Stimulated activated CD4-positive, alpha-beta T cell treated with anti-CD3 and anti-CD28 coated beads, Interleukin-1b, Interleukin-23, amount 100 ng/mL, for 1 hour (primary cell): ENCODE data around the gene GCFC2.
"Not testable (repeated sequence)": the region's sequence is repeated elsewhere in the genome, so short reads cannot be mapped to it uniquely, and the experiment has no call there.

ENCODE experiments used
- DNase-seq, 2 donors: peaks; one replicate each; pipeline ENCODE4 v3.0.0-alpha.2; 2020; ENCODE audit warnings: low read depth in 2 of 2

The GCFC2 gene

GRCh38 chr2:75680402-75680801 lies 30.3 kb downstream of the GCFC2 start:
- DNase-seq = no peak

- no peak for DNase-seq
These were observed 31.2 kb downstream of the GCFC2 start for GRCh38 chr2:75679556-75679955.

GRCh38 chr2:75676464-75676863 lies 34.3 kb downstream of the GCFC2 start:
- no peak for DNase-seq

GRCh38 chr2:75675908-75676307 lies 34.8 kb downstream of the GCFC2 start:
- DNase-seq = no peak

- DNase-seq = not testable (repeated sequence)
These were observed 35.3 kb downstream of the GCFC2 start for GRCh38 chr2:75675423-75675822.

GRCh38 chr2:75667884-75668283 lies 42.8 kb downstream of the GCFC2 start:
- no peak for DNase-seq

GRCh38 chr2:75666911-75667310 lies 43.8 kb downstream of the GCFC2 start:
- no peak for DNase-seq

- DNase-seq = no peak
These were observed 52.9 kb downstream of the GCFC2 start for GRCh38 chr2:75657798-75658197.

GRCh38 chr2:75656563-75656962 lies 54.2 kb downstream of the GCFC2 start:
- DNase-seq = no peak

GRCh38 chr2:75655861-75656260 lies 54.9 kb downstream of the GCFC2 start:
- DNase-seq = no peak

GRCh38 chr2:75654012-75654411 lies 56.7 kb downstream of the GCFC2 start:
- no peak for DNase-seq

GRCh38 chr2:75647771-75648170 lies 62.9 kb downstream of the GCFC2 start:
- no peak for DNase-seq

- DNase-seq = peak; percentile 33 to 47
These were observed 63.9 kb downstream of the GCFC2 start, which contains the start of gene MRPL19 for GRCh38 chr2:75646583-75647425. MRPL19 (plus strand) TSS chr2:75646783; CDS start chr2:75646808, 25 bp downstream.

- DNase-seq = no peak
These were observed 64.6 kb downstream of the GCFC2 start for GRCh38 chr2:75646090-75646582.

GRCh38 chr2:75645643-75646042 lies 65.1 kb downstream of the GCFC2 start:
- no peak for DNase-seq

GRCh38 chr2:75643980-75644379 lies 66.7 kb downstream of the GCFC2 start:
- no peak for DNase-seq

- no peak for DNase-seq
These were observed 69.1 kb downstream of the GCFC2 start for GRCh38 chr2:75641587-75641986.

- DNase-seq = peak in 1 of 2 donors; percentile 27
These were observed 70.0 kb downstream of the GCFC2 start for GRCh38 chr2:75640621-75641121.

- DNase-seq = no peak
These were observed 73.1 kb downstream of the GCFC2 start for GRCh38 chr2:75637568-75637967.

GRCh38 chr2:75634945-75635344 lies 75.8 kb downstream of the GCFC2 start:
- no peak for DNase-seq

- no peak for DNase-seq
These were observed 77.1 kb downstream of the GCFC2 start for GRCh38 chr2:75633620-75634019.

- DNase-seq = no peak
These were observed 77.9 kb downstream of the GCFC2 start for GRCh38 chr2:75632813-75633212.

- no peak for DNase-seq
These were observed 78.5 kb downstream of the GCFC2 start for GRCh38 chr2:75632091-75632701.
